ENCODE data around the gene NPLOC4.

DNA sequence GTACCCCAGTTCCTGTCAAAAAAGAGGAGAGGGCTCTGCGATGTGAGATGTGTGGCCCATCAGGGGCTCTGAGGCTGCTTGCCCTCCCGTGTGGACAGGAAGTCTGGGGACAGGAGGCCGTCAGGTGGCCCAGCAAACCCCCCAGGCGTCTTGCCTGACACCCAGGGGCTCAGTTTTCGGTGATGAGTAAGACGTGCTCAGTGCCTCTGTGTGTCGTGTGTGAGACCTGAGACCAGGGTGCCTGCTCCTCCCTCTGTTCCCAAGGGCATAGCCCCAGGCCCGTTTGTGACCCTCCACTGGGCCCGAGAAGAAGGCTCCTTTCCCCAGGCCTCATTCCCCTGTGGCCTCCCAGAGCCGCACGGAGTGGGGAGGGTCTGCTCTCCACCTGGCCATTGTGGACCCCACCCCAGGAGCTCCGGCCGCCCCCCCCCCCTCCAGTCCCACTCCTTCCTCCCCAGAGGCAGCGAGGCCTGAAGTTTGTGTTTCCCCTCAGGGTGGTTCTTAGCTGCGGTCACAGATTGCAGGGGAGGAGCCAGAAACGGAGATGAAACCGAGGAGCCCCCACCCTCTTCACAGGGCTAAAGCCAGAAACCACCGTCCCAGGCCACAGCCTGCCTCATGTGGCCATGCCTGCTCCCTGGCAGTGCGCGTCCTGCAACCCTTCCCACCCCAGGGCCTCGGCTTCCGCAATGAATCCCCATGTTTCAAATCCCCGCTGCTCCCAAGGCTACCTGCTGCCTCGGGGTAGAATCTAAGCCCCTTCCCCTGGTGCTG is 119.4 kb downstream of the NPLOC4 start:
- TF ChIP-seq EZH2 (IDR thresholded peaks at IDR 0.05; ENCODE audit: insufficient read depth, poor library complexity, severe bottlenecking), result no peak
- TF ChIP-seq EZH2phosphoT487 (IDR thresholded peaks at IDR 0.05; ENCODE audit: insufficient read depth, low read depth), result no peak

Data from GM23248 (cell line).